ENCODE results near the gene SLMAP. TPM values are rescaled to one million over a fixed set of nuclear protein-coding genes. Genes with fewer than 3 reads are reported as not detected.

SLMAP gene
- total and polyA plus RNA-seq, 2 of the 4 experiments (the other 2 are of a cell fraction), result 15.5 to 26.5 TPM

DNA sequence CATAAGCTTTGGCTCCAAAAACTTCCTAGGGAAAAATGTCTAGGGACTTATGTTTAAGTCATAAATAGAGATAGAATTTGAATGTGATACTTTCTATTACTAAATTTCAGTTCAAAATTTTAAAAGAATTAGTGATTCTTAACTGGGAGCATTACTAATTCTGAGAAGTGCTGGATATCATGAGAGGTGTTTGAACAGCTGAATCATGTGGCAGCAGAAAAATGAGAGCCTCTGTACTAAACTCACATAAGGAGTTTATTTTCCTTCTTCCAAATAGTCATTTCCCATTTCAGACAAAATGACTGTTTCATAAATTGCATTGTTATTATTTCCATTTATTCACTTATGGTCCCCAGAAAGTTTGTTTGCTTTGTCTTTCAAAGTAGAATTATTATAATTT is 62.7 kb downstream of the SLMAP start:
- H3K4me2 ChIP-seq (ENCODE audit: low read depth, low read length), result no peak overlapping the region
- no peaks in the 10 kb centered on the region for H3K36me3 ChIP-seq (ENCODE audit: control insufficient read depth, insufficient read depth, low read length)
- BruUV-seq (replicated peaks), result no TSS peak
- H3K14ac ChIP-seq (replicated peaks; ENCODE audit: low read depth, low read length), result no peak overlapping the region
- peaks cover 12% of the 10 kb centered on the region; the same call in 1 of the 2 replicates for H3K9me1 ChIP-seq (ENCODE audit: insufficient read depth, low read length)
- H3K23ac ChIP-seq (ENCODE audit: low read depth, low read length), result no peak overlapping the region
- H2BK20ac ChIP-seq (ENCODE audit: low read depth, low read length), result no peak overlapping the region
- H2AK5ac ChIP-seq (ENCODE audit: low read depth, low read length), result no peak overlapping the region
- H3K27me3 ChIP-seq (ENCODE audit: control insufficient read depth, insufficient read depth, low read length), result no peaks in the 10 kb centered on the region
- H3K4me1 ChIP-seq (ENCODE audit: control insufficient read depth, insufficient read depth, low read length), result peaks cover 2% of the 10 kb centered on the region; the same call in 1 of the 2 replicates
- no peak overlapping the region for H4K5ac ChIP-seq (ENCODE audit: low read depth, low read length)
- H3K9ac ChIP-seq (ENCODE audit: low read depth, low read length), result no peak overlapping the region
- H4K8ac ChIP-seq (ENCODE audit: low read depth in 2 of 2, low read length in 2 of 2), result no peak overlapping the region
- H3K27ac ChIP-seq (ENCODE audit: insufficient read depth, low read length), result no peak overlapping the region
- DNase-seq, result no peak
- H2BK15ac ChIP-seq (ENCODE audit: low read depth, low read length), result no peak overlapping the region
- dilution Hi-C loops (cut with HindIII; ENCODE audit: low sequenced_read_pairs, unreplicated experiment), result no loop called here
- H3K4ac ChIP-seq (ENCODE audit: low read depth, low read length), result no peak overlapping the region
- intact Hi-C loops (cut with micrococcal nuclease), result loop anchor here (5.0 kb wide), 1 partner anchor 106 kb away; no protein-coding TSS in a partner anchor
- H3K18ac ChIP-seq (ENCODE audit: low read depth, low read length), result no peak overlapping the region
- no peak overlapping the region for H2BK120ac ChIP-seq (ENCODE audit: low read depth, low read length)
- no peaks in the 10 kb centered on the region for H3K9me3 ChIP-seq (ENCODE audit: control insufficient read depth, insufficient read depth, low read length)
- H2AK9ac ChIP-seq (replicated peaks; ENCODE audit: low read depth, low read length, poor library complexity), result no peak overlapping the region
- no peak overlapping the region for H3K56ac ChIP-seq (ENCODE audit: extremely low read depth, insufficient read depth, low read length)
- H4K20me1 ChIP-seq (ENCODE audit: insufficient read depth, low read length), result peaks cover 28% of the 10 kb centered on the region
- ChIA-PET CTCF (interaction anchor here (0.7 kb wide), 1 partner anchor 151 kb away, joined by 3 read pairs; no protein-coding TSS in a partner anchor), POLR2A (ENCODE audit: unreplicated experiment) (no interaction called here)
- H2AFZ ChIP-seq (replicated peaks; ENCODE audit: low read length, poor library complexity), result no peak overlapping the region
- ATAC-seq (ENCODE audit: low read depth), result no peak
- no peak overlapping the region for H3K4me3 ChIP-seq (ENCODE audit: insufficient read depth, low read depth, low read length)
- no peak overlapping the region for H2BK5ac ChIP-seq (ENCODE audit: low read depth, low read length, poor library complexity, severe bottlenecking)
- H4K91ac ChIP-seq (ENCODE audit: insufficient read depth, low read depth, low read length), result no peak overlapping the region
- H3K79me1 ChIP-seq (ENCODE audit: low read depth in 1 of 2, low read length in 2 of 2), result peaks cover 33 to 49% of the 10 kb centered on the region in 2 experiments
- TF ChIP-seq MAZ (IDR thresholded peaks at IDR 0.05; ENCODE audit: borderline replicate concordance, low read depth, low read length) (no peak), ELK1 (IDR thresholded peaks at IDR 0.05; ENCODE audit: borderline replicate concordance, low read depth, low read length) (no peak), USF2 (IDR thresholded peaks at IDR 0.05; ENCODE audit: low read depth, low read length) (no peak), CEBPB (IDR thresholded peaks at IDR 0.05; ENCODE audit: low read depth, low read length) (no peak), NFE2L2 (IDR thresholded peaks at IDR 0.05; ENCODE audit: low read depth, low read length) (no peak), BHLHE40 (IDR thresholded peaks at IDR 0.05; ENCODE audit: low read depth, low read length) (no peak), RCOR1 (IDR thresholded peaks at IDR 0.05; ENCODE audit: insufficient replicate concordance, low read length) (no peak), POLR2A (IDR thresholded peaks at IDR 0.05; ENCODE audit: low read depth, low read length) (no peak), CHD1 (IDR thresholded peaks at IDR 0.05; ENCODE audit: low read depth, low read length) (no peak), CTCF (conservative IDR thresholded peaks at IDR 0.05; ENCODE audit: low read depth, low read length) (no peak), FOS (IDR thresholded peaks at IDR 0.05; ENCODE audit: low read depth, low read length) (no peak), RAD21 (IDR thresholded peaks at IDR 0.05; ENCODE audit: low read length) (no peak), MAFK (IDR thresholded peaks at IDR 0.05; ENCODE audit: low read depth, low read length) (no peak)
- in situ Hi-C loops (cut with MboI; ENCODE audit: low sequenced_read_pairs), result no loop called here
